Activated CD4-positive, alpha-beta memory T cell treated with anti-CD3 and anti-CD28 coated beads for 36 hours (primary cell): ENCODE data around the gene SND1. TPM values are rescaled to one million over a fixed set of nuclear protein-coding genes. Genes with fewer than 3 reads are reported as not detected.
A peak's percentile ranks its signal among the peaks of the same experiment; 100 is the strongest.

Source experiments
- CTCF ChIA-PET: fragments of 350-600 bp; sonication (Branson Sonifier 250); formaldehyde crosslinking; loops from one replicate; lab custom pipeline; 2021; ENCODE audit warnings: antibody characterized with exemption, inconsistent platforms; lab: Charles Lee
- POLR2A ChIA-PET: fragments of 350-600 bp; sonication (Branson Sonifier 250); formaldehyde crosslinking; loops from one replicate; lab custom pipeline; 2021; ENCODE audit warnings: antibody characterized with exemption; lab: Charles Lee
- DNase-seq: peaks from one replicate; pipeline ENCODE4 v3.0.0-alpha.2; 2020
- H3K27ac Mint-ChIP-seq: one replicate; pipeline ENCODE4 v1.8.0; 2021; ENCODE audit warnings: mixed read lengths
- H3K27me3 Mint-ChIP-seq: one replicate; pipeline ENCODE4 v1.8.0; 2021; ENCODE audit warnings: mixed read lengths
- H3K36me3 Mint-ChIP-seq: one replicate; pipeline ENCODE4 v1.8.0; 2021; ENCODE audit warnings: mixed read lengths
- H3K4me1 Mint-ChIP-seq: one replicate; pipeline ENCODE4 v1.8.0; 2021; ENCODE audit warnings: low read depth, mixed read lengths
- H3K4me3 Mint-ChIP-seq: one replicate; pipeline ENCODE4 v1.8.0; 2021; ENCODE audit warnings: mild to moderate bottlenecking, mixed read lengths
- H3K9me3 Mint-ChIP-seq: one replicate; pipeline ENCODE4 v1.8.0; 2021; ENCODE audit warnings: mixed read lengths
- intact Hi-C: fragments of 100-400 bp; cut with micrococcal nuclease; formaldehyde crosslinking; loops from one replicate; pipeline ENCODE4 v1.15.1; 2023
- total RNA-seq, 2 experiments: library from RNA; stranded (reverse); gene quantifications; one replicate each; pipeline ENCODE4 v1.2.3, GENCODE V29; 2021

Gene SND1
- total RNA-seq, 2 experiments from 2014 or later, result 208 to 235 TPM

GRCh38 chr7:128034825-128035224 is 382.8 kb downstream of the SND1 start:
- intact Hi-C loops, result loop anchor here (5.0 to 10.0 kb wide), 6 partner anchors 138 to 683 kb away; partner anchors contain the start of gene RBM28
- peaks cover 6% of the 10 kb centered on the region for H3K36me3 Mint-ChIP-seq
- H3K4me1 Mint-ChIP-seq, result peaks cover 13% of the 10 kb centered on the region
- ChIA-PET POLR2A (no interaction called here), CTCF (interaction anchor here (0.8 to 1.3 kb wide), 4 partner anchors 15 to 264 kb away, joined by 4 to 6 read pairs (median 4); no protein-coding TSS in a partner anchor)
- H3K27ac Mint-ChIP-seq, result no peak overlapping the region
- DNase-seq, result no peak
- no peaks in the 10 kb centered on the region for H3K9me3 Mint-ChIP-seq
- no peaks in the 10 kb centered on the region for H3K27me3 Mint-ChIP-seq
- H3K4me3 Mint-ChIP-seq, result no peak overlapping the region

GRCh38 chr7:128035712-128036111 is 383.7 kb downstream of the SND1 start:
- ChIA-PET CTCF (interaction anchor here (0.9 kb wide), 1 partner anchor 174 kb away, joined by 5 read pairs; no protein-coding TSS in a partner anchor), POLR2A (no interaction called here)
- Mint-ChIP-seq H3K4me3 (no peak overlapping the region), H3K27ac (no peak overlapping the region), H3K9me3 (no peaks in the 10 kb centered on the region), H3K4me1 (peaks cover 6% of the 10 kb centered on the region), H3K27me3 (no peaks in the 10 kb centered on the region), H3K36me3 (no peaks in the 10 kb centered on the region)
- no peak for DNase-seq
- intact Hi-C loops, result loop anchor here (10.0 kb wide), 2 partner anchors 169 to 331 kb away; no protein-coding TSS in a partner anchor

- H3K9me3 Mint-ChIP-seq, result no peaks in the 10 kb centered on the region
- intact Hi-C loops, result loop anchor here (10.0 kb wide), 2 partner anchors 168 to 332 kb away; no protein-coding TSS in a partner anchor
- H3K27ac Mint-ChIP-seq, result no peak overlapping the region
- no peaks in the 10 kb centered on the region for H3K36me3 Mint-ChIP-seq
- no peak overlapping the region for H3K4me3 Mint-ChIP-seq
- H3K27me3 Mint-ChIP-seq, result no peaks in the 10 kb centered on the region
- peaks cover 6% of the 10 kb centered on the region for H3K4me1 Mint-ChIP-seq
- no peak for DNase-seq
- CTCF ChIA-PET, result no interaction called here
- POLR2A ChIA-PET, result no interaction called here
These were observed 384.4 kb downstream of the SND1 start for GRCh38 chr7:128036226-128036940.

- Mint-ChIP-seq H3K9me3 (no peaks in the 10 kb centered on the region), H3K36me3 (no peaks in the 10 kb centered on the region), H3K27ac (no peak overlapping the region), H3K27me3 (no peaks in the 10 kb centered on the region), H3K4me1 (peaks cover 6% of the 10 kb centered on the region), H3K4me3 (no peak overlapping the region)
- no peak for DNase-seq
- ChIA-PET CTCF (no interaction called here), POLR2A (no interaction called here)
- intact Hi-C loops, result loop anchor here (10.0 kb wide), 2 partner anchors 168 to 332 kb away; no protein-coding TSS in a partner anchor
These were observed 385.1 kb downstream of the SND1 start for GRCh38 chr7:128037081-128037480.

- intact Hi-C loops, result loop anchor here (10.0 kb wide), 2 partner anchors 167 to 333 kb away; no protein-coding TSS in a partner anchor
- DNase-seq, result no peak
- Mint-ChIP-seq H3K27me3 (no peaks in the 10 kb centered on the region), H3K27ac (no peak overlapping the region), H3K4me3 (no peak overlapping the region), H3K4me1 (peaks cover 6% of the 10 kb centered on the region), H3K9me3 (no peaks in the 10 kb centered on the region), H3K36me3 (no peaks in the 10 kb centered on the region)
- ChIA-PET CTCF (no interaction called here), POLR2A (no interaction called here)
These were observed 386.1 kb downstream of the SND1 start for GRCh38 chr7:128037880-128038619.

GRCh38 chr7:128039544-128039953 is 387.6 kb downstream of the SND1 start:
- no peak for DNase-seq
- no peaks in the 10 kb centered on the region for H3K9me3 Mint-ChIP-seq
- H3K27me3 Mint-ChIP-seq, result no peaks in the 10 kb centered on the region
- peaks cover 7% of the 10 kb centered on the region for H3K4me1 Mint-ChIP-seq
- no peaks in the 10 kb centered on the region for H3K36me3 Mint-ChIP-seq
- ChIA-PET CTCF (interaction anchor here (1.1 kb wide), 1 partner anchor 333 kb away, joined by 3 read pairs; no protein-coding TSS in a partner anchor), POLR2A (no interaction called here)
- no peak overlapping the region for H3K27ac Mint-ChIP-seq
- intact Hi-C loops, result loop anchor here (10.0 kb wide), 2 partner anchors 165 to 335 kb away; no protein-coding TSS in a partner anchor
- no peak overlapping the region for H3K4me3 Mint-ChIP-seq

- Mint-ChIP-seq H3K9me3 (no peaks in the 10 kb centered on the region), H3K4me1 (peaks cover 7% of the 10 kb centered on the region), H3K27ac (no peak overlapping the region), H3K36me3 (no peaks in the 10 kb centered on the region), H3K27me3 (no peaks in the 10 kb centered on the region), H3K4me3 (no peak overlapping the region)
- no peak for DNase-seq
- CTCF ChIA-PET, result no interaction called here
- POLR2A ChIA-PET, result no interaction called here
- intact Hi-C loops, result no loop called here
These were observed 388.2 kb downstream of the SND1 start for GRCh38 chr7:128040205-128040604.

GRCh38 chr7:128041203-128041602 is 389.2 kb downstream of the SND1 start:
- Mint-ChIP-seq H3K27me3 (no peaks in the 10 kb centered on the region), H3K27ac (no peak overlapping the region), H3K36me3 (no peaks in the 10 kb centered on the region), H3K4me3 (no peak overlapping the region), H3K4me1 (peaks cover 4% of the 10 kb centered on the region), H3K9me3 (no peaks in the 10 kb centered on the region)
- POLR2A ChIA-PET, result no interaction called here
- CTCF ChIA-PET, result no interaction called here
- DNase-seq, result no peak
- intact Hi-C loops, result no loop called here

- no peaks in the 10 kb centered on the region for H3K27me3 Mint-ChIP-seq
These were observed 390.0 kb downstream of the SND1 start for GRCh38 chr7:128042012-128042411.

GRCh38 chr7:128044064-128044463 is 392.1 kb downstream of the SND1 start:
- intact Hi-C loops, result no loop called here
- ChIA-PET CTCF (no interaction called here), POLR2A (no interaction called here)
- no peak overlapping the region for H3K4me3 Mint-ChIP-seq
- no peaks in the 10 kb centered on the region for H3K27me3 Mint-ChIP-seq
- H3K9me3 Mint-ChIP-seq, result no peaks in the 10 kb centered on the region
- DNase-seq, result no peak
- no peak overlapping the region for H3K27ac Mint-ChIP-seq
- H3K4me1 Mint-ChIP-seq, result peaks cover 4% of the 10 kb centered on the region
- no peaks in the 10 kb centered on the region for H3K36me3 Mint-ChIP-seq

More at GRCh38 chr7:128042012-128042411, 390.0 kb downstream of the SND1 start:
- Mint-ChIP-seq H3K4me3 (no peak overlapping the region), H3K4me1 (peaks cover 4% of the 10 kb centered on the region), H3K27ac (no peak overlapping the region), H3K9me3 (no peaks in the 10 kb centered on the region), H3K36me3 (no peaks in the 10 kb centered on the region)
- DNase-seq, result no peak
- intact Hi-C loops, result no loop called here
- ChIA-PET POLR2A (no interaction called here), CTCF (no interaction called here)

GRCh38 chr7:128045158-128045557 is 393.2 kb downstream of the SND1 start:
- Mint-ChIP-seq H3K27ac (no peak overlapping the region), H3K27me3 (no peaks in the 10 kb centered on the region), H3K36me3 (no peaks in the 10 kb centered on the region), H3K9me3 (no peaks in the 10 kb centered on the region), H3K4me1 (peaks cover 10% of the 10 kb centered on the region), H3K4me3 (no peak overlapping the region)
- ChIA-PET POLR2A (no interaction called here), CTCF (no interaction called here)
- DNase-seq, result no peak
- intact Hi-C loops, result no loop called here

GRCh38 chr7:128045766-128046165 is 393.8 kb downstream of the SND1 start:
- Mint-ChIP-seq H3K36me3 (peaks cover 1% of the 10 kb centered on the region), H3K9me3 (no peaks in the 10 kb centered on the region), H3K27ac (peak overlapping the region; percentile 7), H3K4me1 (peaks cover 15% of the 10 kb centered on the region), H3K4me3 (no peak overlapping the region), H3K27me3 (no peaks in the 10 kb centered on the region)
- DNase-seq, result no peak
- CTCF ChIA-PET, result no interaction called here
- POLR2A ChIA-PET, result no interaction called here
- intact Hi-C loops, result no loop called here
